ENCODE data around the gene SRSF5. TPM values are rescaled to one million over a fixed set of nuclear protein-coding genes. Genes with fewer than 3 reads are reported as not detected.

SRSF5 gene
- total RNA-seq, 1 donor = 157 TPM

- no peak overlapping the region for H2AFZ ChIP-seq (ENCODE audit: low read length)
- H4K20me1 ChIP-seq (ENCODE audit: insufficient read depth, low read length) = no peaks in the 10 kb centered on the region
- H3K9me3 ChIP-seq (ENCODE audit: low read depth, low read length) = no peaks in the 10 kb centered on the region
- TF ChIP-seq CTCF (IDR thresholded peaks at IDR 0.05; ENCODE audit: extremely low read depth, low read depth, low read length) = no peak
- no peak overlapping the region for H3K4me2 ChIP-seq (ENCODE audit: insufficient read depth, low read length)
- H3K36me3 ChIP-seq (ENCODE audit: insufficient read depth, low read length) = no peaks in the 10 kb centered on the region
- H3K27me3 ChIP-seq (ENCODE audit: insufficient read depth, low read length) = peaks cover 4% of the 10 kb centered on the region
- H3K4me1 ChIP-seq (ENCODE audit: insufficient read depth, low read length) = no peaks in the 10 kb centered on the region
- H3K27ac ChIP-seq (ENCODE audit: low read depth, low read length) = no peak overlapping the region
- H3K79me2 ChIP-seq (ENCODE audit: insufficient read depth, low read length) = no peaks in the 10 kb centered on the region
- no peak for DNase-seq (ENCODE audit: insufficient read length, low spot score, missing footprints)
- no peak overlapping the region for H3K4me3 ChIP-seq (ENCODE audit: insufficient read depth, low read length)
Measured at GRCh38 chr14:69820991-69821390, 54.0 kb downstream of the SRSF5 start.

Small RNA genes within 50 kb of the gene (small RNA-seq; reads per million reads assigned to genes)
- not detected for gene RF00614

Other genes starting within 250 kb of the SRSF5 start
- gene CCDC177, start 192.3 kb upstream of the SRSF5 start, total RNA-seq = not detected in 2 replicates
- 17.1 and 17.7 TPM in 2 replicates for gene SUSD6, start 155.5 kb upstream of the SRSF5 start, total RNA-seq
- gene SLC10A1, start 30.1 kb downstream of the SRSF5 start, total RNA-seq = not detected in 2 replicates
- 25.7 and 34.8 TPM in 2 replicates for gene SMOC1, start 112.3 kb downstream of the SRSF5 start, total RNA-seq

Data from osteoblast (primary cell).